HG03280 (cell line): ENCODE measurements around the gene FABP6.

ENCODE experiments used
- ATAC-seq: cut with Tn5 transposase; IDR thresholded peaks from one replicate; pipeline ENCODE4 v1.9.1; 2021; ENCODE audit warnings: mild to moderate bottlenecking, moderate library complexity; ENCODE audit not compliant: unreplicated experiment

FABP6 gene

GRCh38 chr5:160287378-160288051, 58.2 kb downstream of the FABP6 start:
- ATAC-seq: no peak
